Stimulated activated memory B cell treated with anti-CD40 and anti-IgM and Interleukin-4, amounts not matched to agents 10 μg/mL and 1 μg/mL and 100 μg/mL, for 72 hours (primary cell): ENCODE results near the gene PODN.

Experiments
- ATAC-seq: fragments of 150-1000 bp; cut with Tn5 transposase; 2 replicates; pipeline ENCODE4 v1.10.0; 2021
- H3K27ac Mint-ChIP-seq: one replicate; pipeline ENCODE4 v1.8.0; 2022; ENCODE audit warnings: mild to moderate bottlenecking, mixed read lengths
- H3K27me3 Mint-ChIP-seq: one replicate; pipeline ENCODE4 v1.8.0; 2022; ENCODE audit warnings: mixed read lengths
- H3K36me3 Mint-ChIP-seq: one replicate; pipeline ENCODE4 v1.8.0; 2022; ENCODE audit warnings: mixed read lengths
- H3K4me1 Mint-ChIP-seq: one replicate; pipeline ENCODE4 v1.8.0; 2022; ENCODE audit warnings: mixed read lengths
- H3K4me3 Mint-ChIP-seq: one replicate; pipeline ENCODE4 v1.8.0; 2022; ENCODE audit warnings: mild to moderate bottlenecking, moderate library complexity, mixed read lengths
- H3K9me3 Mint-ChIP-seq: one replicate; pipeline ENCODE4 v1.8.0; 2022; ENCODE audit warnings: mixed read lengths

The PODN gene

GRCh38 chr1:53044926-53045325 lies 17.1 kb upstream of the PODN start:
- no peak for ATAC-seq
- Mint-ChIP-seq H3K36me3 (peaks cover 48% of the 10 kb centered on the region), H3K27me3 (no peaks in the 10 kb centered on the region), H3K27ac (no peak overlapping the region), H3K4me3 (no peak overlapping the region), H3K9me3 (no peaks in the 10 kb centered on the region), H3K4me1 (no peaks in the 10 kb centered on the region)

DNA sequence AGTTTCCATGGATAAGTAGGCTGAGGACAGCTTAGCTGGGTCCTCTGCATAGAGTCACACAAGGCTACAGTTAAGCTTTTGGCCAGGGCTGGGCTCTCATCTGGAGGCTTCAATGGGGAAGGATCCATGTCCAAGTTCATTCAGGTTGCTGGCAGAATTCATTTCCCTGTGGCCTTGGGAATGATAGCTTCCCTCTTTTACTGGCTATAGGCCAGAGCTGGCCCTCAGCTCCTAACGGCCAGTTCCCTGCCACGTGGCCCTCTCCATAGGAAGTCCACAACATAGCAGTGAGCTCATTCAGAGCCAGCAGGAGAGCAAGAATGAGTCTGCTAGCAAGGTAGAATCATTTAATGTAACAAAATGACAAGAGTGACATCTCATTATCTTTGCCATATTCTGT lies 15.1 kb upstream of the PODN start:
- H3K27ac Mint-ChIP-seq = no peak overlapping the region
- ATAC-seq = no peak
- no peak overlapping the region for H3K4me3 Mint-ChIP-seq
- no peaks in the 10 kb centered on the region for H3K4me1 Mint-ChIP-seq
- peaks cover 35% of the 10 kb centered on the region for H3K36me3 Mint-ChIP-seq
- no peaks in the 10 kb centered on the region for H3K9me3 Mint-ChIP-seq
- no peaks in the 10 kb centered on the region for H3K27me3 Mint-ChIP-seq

- ATAC-seq = no peak
- H3K4me3 Mint-ChIP-seq = no peak overlapping the region
- H3K36me3 Mint-ChIP-seq = peaks cover 46% of the 10 kb centered on the region
- no peaks in the 10 kb centered on the region for H3K27me3 Mint-ChIP-seq
- H3K27ac Mint-ChIP-seq = no peak overlapping the region
- H3K4me1 Mint-ChIP-seq = no peaks in the 10 kb centered on the region
- no peaks in the 10 kb centered on the region for H3K9me3 Mint-ChIP-seq
These were observed 14.0 kb upstream of the PODN start for GRCh38 chr1:53047737-53048736.

DNA sequence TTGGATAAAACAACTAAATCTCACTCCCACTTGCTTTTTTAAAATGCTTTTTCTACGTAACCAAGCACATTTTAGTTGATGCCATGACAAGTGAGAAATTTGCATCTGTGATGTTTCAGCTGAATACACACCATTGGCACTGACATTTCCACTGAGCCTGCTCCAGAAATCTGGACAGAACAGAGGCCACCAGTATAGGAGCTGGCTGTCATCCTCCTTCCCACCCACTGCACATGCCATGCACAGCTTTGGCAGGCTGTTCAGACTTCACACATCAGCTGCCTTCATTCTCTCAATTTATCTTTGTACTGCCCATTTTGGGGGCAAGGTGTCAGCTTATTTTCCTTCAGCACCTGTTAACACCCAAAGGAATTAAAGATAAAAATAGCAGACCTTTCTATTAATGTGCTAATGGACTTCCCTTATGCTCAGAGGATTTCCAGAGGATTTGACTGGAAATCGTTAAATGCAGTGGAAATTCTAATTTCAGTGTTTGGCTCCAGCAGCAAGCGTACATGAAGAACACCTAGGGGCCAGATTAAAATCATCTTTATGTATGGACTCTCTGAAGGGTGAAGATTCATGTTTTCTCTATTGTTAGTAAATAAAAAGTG lies 12.9 kb upstream of the PODN start:
- H3K9me3 Mint-ChIP-seq = no peaks in the 10 kb centered on the region
- no peaks in the 10 kb centered on the region for H3K27me3 Mint-ChIP-seq
- H3K27ac Mint-ChIP-seq = no peak overlapping the region
- peaks cover 56% of the 10 kb centered on the region for H3K36me3 Mint-ChIP-seq
- H3K4me3 Mint-ChIP-seq = no peak overlapping the region
- no peak for ATAC-seq
- no peaks in the 10 kb centered on the region for H3K4me1 Mint-ChIP-seq

- Mint-ChIP-seq H3K27me3 (no peaks in the 10 kb centered on the region), H3K27ac (no peak overlapping the region), H3K36me3 (peaks cover 60% of the 10 kb centered on the region), H3K9me3 (no peaks in the 10 kb centered on the region), H3K4me1 (no peaks in the 10 kb centered on the region), H3K4me3 (no peak overlapping the region)
- ATAC-seq = no peak
These were observed 12.4 kb upstream of the PODN start for GRCh38 chr1:53049574-53049967.

DNA sequence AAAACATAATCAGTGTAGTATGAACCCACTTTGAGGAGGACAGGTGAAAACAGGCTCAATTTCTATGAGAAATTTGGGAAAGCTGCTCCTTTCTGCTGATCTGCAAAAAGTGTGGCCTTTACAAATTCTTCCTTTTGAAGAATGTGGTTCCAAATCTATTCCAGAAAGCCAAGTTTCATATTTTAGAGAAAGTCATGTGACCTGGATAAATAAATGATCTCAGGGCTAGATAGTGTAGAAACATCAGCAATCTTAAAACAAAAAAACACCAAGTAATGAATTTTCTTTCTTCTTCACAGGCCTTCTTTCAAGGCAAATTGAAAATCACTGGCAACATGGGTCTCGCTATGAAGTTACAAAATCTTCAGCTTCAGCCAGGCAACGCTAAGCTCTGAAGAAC lies 11.7 kb upstream of the PODN start:
- Mint-ChIP-seq H3K27ac (no peak overlapping the region), H3K27me3 (no peaks in the 10 kb centered on the region), H3K4me3 (no peak overlapping the region), H3K4me1 (no peaks in the 10 kb centered on the region), H3K9me3 (no peaks in the 10 kb centered on the region), H3K36me3 (peaks cover 59% of the 10 kb centered on the region)
- no peak for ATAC-seq

- no peaks in the 10 kb centered on the region for H3K9me3 Mint-ChIP-seq
- H3K27me3 Mint-ChIP-seq = no peaks in the 10 kb centered on the region
- no peaks in the 10 kb centered on the region for H3K4me1 Mint-ChIP-seq
- no peak overlapping the region for H3K27ac Mint-ChIP-seq
- H3K4me3 Mint-ChIP-seq = no peak overlapping the region
- peaks cover 53% of the 10 kb centered on the region for H3K36me3 Mint-ChIP-seq
- ATAC-seq = no peak
These were observed 10.3 kb upstream of the PODN start for GRCh38 chr1:53051676-53052075.

GRCh38 chr1:53057127-53057526 lies 4.9 kb upstream of the PODN start:
- H3K27me3 Mint-ChIP-seq = peaks cover 11% of the 10 kb centered on the region

DNA sequence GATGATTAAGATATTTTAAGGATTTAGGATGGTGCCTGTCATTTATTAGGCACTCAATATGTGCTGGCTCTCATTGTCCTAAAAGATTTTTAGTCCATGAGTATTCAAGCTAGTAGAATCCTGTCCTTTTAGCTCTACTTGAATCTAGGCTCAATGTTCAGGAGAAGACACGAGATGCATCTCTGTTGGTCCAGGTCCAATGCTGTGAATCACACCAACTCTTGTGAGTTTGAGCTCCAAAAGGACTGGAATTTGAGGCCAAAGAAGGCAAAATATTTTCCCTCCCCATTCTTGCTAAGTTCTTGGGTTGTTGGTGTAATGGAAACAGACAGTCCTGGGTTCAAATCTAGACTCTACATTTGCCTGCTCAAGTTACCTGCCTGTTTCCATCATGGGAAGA lies 1.4 kb upstream of the PODN start:
- Mint-ChIP-seq H3K9me3 (no peaks in the 10 kb centered on the region), H3K27ac (no peak overlapping the region), H3K36me3 (no peaks in the 10 kb centered on the region), H3K4me1 (peaks cover 4% of the 10 kb centered on the region), H3K27me3 (peaks cover 46% of the 10 kb centered on the region), H3K4me3 (no peak overlapping the region)
- no peak for ATAC-seq

More at GRCh38 chr1:53057127-53057526, 4.9 kb upstream of the PODN start:
- ATAC-seq = no peak
- Mint-ChIP-seq H3K36me3 (peaks cover 27% of the 10 kb centered on the region), H3K9me3 (no peaks in the 10 kb centered on the region), H3K27ac (no peak overlapping the region), H3K4me3 (no peak overlapping the region), H3K4me1 (no peaks in the 10 kb centered on the region)

- no peak overlapping the region for H3K27ac Mint-ChIP-seq
- no peak for ATAC-seq
- H3K36me3 Mint-ChIP-seq = no peaks in the 10 kb centered on the region
- H3K9me3 Mint-ChIP-seq = no peaks in the 10 kb centered on the region
- peaks cover 48% of the 10 kb centered on the region for H3K27me3 Mint-ChIP-seq
- H3K4me3 Mint-ChIP-seq = no peak overlapping the region
- H3K4me1 Mint-ChIP-seq = peaks cover 4% of the 10 kb centered on the region
These were observed 722 bp upstream of the PODN start for GRCh38 chr1:53061123-53061858.

GRCh38 chr1:53062708-53063591 lies 937 bp downstream of the PODN start:
- no peak for ATAC-seq
- Mint-ChIP-seq H3K36me3 (no peaks in the 10 kb centered on the region), H3K27me3 (peaks cover 48% of the 10 kb centered on the region), H3K27ac (no peak overlapping the region), H3K9me3 (no peaks in the 10 kb centered on the region), H3K4me3 (peak overlapping the region; percentile 28), H3K4me1 (peaks cover 4% of the 10 kb centered on the region)

DNA sequence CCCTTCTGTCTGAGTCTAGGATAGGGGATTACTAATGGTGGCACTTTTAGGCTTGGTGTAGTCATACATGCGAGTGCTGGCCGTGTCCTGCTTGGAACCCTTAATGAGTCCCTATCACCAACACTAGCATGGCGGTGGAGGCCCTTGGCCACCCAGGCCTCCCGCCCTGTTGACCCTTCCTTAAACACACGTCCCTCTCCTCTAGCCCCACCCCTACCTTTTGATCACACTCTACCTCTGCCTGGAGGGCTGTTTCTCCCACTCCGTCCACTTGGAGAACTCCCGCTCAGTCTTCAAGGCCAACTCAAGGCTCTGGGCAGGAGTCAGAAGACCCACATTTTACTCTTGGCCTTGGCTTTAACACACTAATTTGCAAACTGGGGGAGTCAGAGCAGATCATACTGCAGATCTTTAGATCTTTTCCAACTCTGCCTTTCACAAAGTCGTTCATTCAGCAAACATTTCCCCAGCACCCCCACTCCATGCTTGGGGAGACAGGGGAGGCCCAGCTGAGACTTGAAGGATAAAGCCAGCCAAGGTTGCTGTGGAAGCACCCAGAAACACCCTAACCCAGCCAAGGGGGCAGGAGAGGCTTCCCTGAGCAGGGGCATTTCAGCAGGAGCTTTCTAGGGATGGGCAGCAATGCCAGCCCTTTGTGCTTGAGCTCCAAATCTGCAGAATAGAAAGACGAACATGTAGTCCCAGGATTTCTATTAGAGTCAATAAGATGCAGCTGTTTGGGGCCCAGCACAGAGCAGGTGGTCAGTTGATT lies 1.9 kb downstream of the PODN start:
- peaks cover 4% of the 10 kb centered on the region for H3K4me1 Mint-ChIP-seq
- H3K27me3 Mint-ChIP-seq = peaks cover 48% of the 10 kb centered on the region
- H3K36me3 Mint-ChIP-seq = no peaks in the 10 kb centered on the region
- no peaks in the 10 kb centered on the region for H3K9me3 Mint-ChIP-seq
- no peak for ATAC-seq
- no peak overlapping the region for H3K4me3 Mint-ChIP-seq
- no peak overlapping the region for H3K27ac Mint-ChIP-seq

GRCh38 chr1:53065391-53065790 lies 3.4 kb downstream of the PODN start:
- Mint-ChIP-seq H3K4me3 (no peak overlapping the region), H3K27ac (no peak overlapping the region), H3K9me3 (no peaks in the 10 kb centered on the region), H3K4me1 (peaks cover 4% of the 10 kb centered on the region), H3K36me3 (no peaks in the 10 kb centered on the region), H3K27me3 (peaks cover 48% of the 10 kb centered on the region)
- ATAC-seq = no peak

DNA sequence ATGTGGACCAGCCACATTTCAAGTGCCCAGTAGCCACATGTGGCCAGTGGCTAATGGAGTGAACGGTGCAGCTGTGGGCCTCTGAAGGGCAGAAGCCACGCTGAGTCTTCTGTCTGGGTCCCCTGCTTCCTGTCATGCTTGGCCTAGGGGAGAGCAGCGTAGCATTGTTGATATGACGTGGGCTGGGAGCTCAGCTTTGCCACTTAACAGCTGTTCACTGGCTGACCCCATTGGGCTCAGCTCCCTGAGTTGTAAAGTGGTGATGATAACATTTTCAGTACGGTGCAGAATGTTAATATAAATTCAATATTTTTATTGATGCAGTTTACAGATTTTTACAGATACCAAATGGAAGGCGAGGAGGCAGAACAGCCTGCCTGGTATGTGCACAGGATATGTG lies 4.5 kb downstream of the PODN start:
- no peaks in the 10 kb centered on the region for H3K36me3 Mint-ChIP-seq
- ATAC-seq = no peak
- peaks cover 4% of the 10 kb centered on the region for H3K4me1 Mint-ChIP-seq
- no peak overlapping the region for H3K27ac Mint-ChIP-seq
- peaks cover 43% of the 10 kb centered on the region for H3K27me3 Mint-ChIP-seq
- H3K9me3 Mint-ChIP-seq = no peaks in the 10 kb centered on the region
- H3K4me3 Mint-ChIP-seq = no peak overlapping the region
